Neural cell (in vitro differentiated cells): ENCODE measurements around the gene CDH16. TPM values are rescaled to one million over a fixed set of nuclear protein-coding genes. Genes with fewer than 3 reads are reported as not detected.

Experiments used
- H2AFZ ChIP-seq: fragments of 200-600, 300-800 bp; sonication (generic), shearing (Covaris generic); 2 replicates; pipeline ENCODE4 v1.6.0; 2014; ENCODE audit warnings: low read depth, mild to moderate bottlenecking, antibody characterized with exemption, low read length, moderate library complexity
- H3F3A ChIP-seq: fragments of 200-600 bp; shearing (Covaris generic); 2 replicates; pipeline ENCODE4 v1.6.1; 2016; ENCODE audit warnings: mild to moderate bottlenecking, moderate library complexity, mixed read lengths, antibody characterized with exemption, low read length; ENCODE audit not compliant: insufficient read depth, poor library complexity, severe bottlenecking
- H3K27ac ChIP-seq: fragments of 200-600, 300-800 bp; sonication (generic), shearing (Covaris generic); 2 replicates; pipeline ENCODE4 v1.5.1; 2014; ENCODE audit warnings: mild to moderate bottlenecking, low read length, moderate library complexity
- H3K27me3 ChIP-seq: fragments of 300-800, 200-600 bp; sonication (generic), shearing (Covaris generic); 2 replicates; pipeline ENCODE4 v1.6.0; 2014; ENCODE audit warnings: mild to moderate bottlenecking, low read depth, low read length, moderate library complexity; ENCODE audit not compliant: insufficient read depth
- H3K36me3 ChIP-seq: fragments of 300-800, 200-600 bp; sonication (generic), shearing (Covaris generic); 2 replicates; pipeline ENCODE4 v1.5.1; 2014; ENCODE audit warnings: mild to moderate bottlenecking, antibody characterized with exemption, low read length, moderate library complexity; ENCODE audit not compliant: insufficient read depth
- H3K4me2 ChIP-seq: fragments of 300-800, 200-600 bp; sonication (generic), shearing (Covaris generic); 2 replicates; pipeline ENCODE4 v1.6.0; 2014; ENCODE audit warnings: mild to moderate bottlenecking, low read length
- H3K4me3 ChIP-seq: fragments of 300-800, 200-600 bp; sonication (generic), shearing (Covaris generic); 2 replicates; pipeline ENCODE4 v1.5.1; 2014; ENCODE audit warnings: mild to moderate bottlenecking, low read length, moderate library complexity
- H3K79me2 ChIP-seq: fragments of 200-600 bp; shearing (Covaris generic); replicated peaks from 2 replicates; pipeline ENCODE4 v1.6.0; 2014; ENCODE audit warnings: mild to moderate bottlenecking, low read length, moderate library complexity; ENCODE audit not compliant: insufficient read depth
- H3K9ac ChIP-seq: fragments of 300-800, 200-600 bp; sonication (generic), shearing (Covaris generic); 2 replicates; pipeline ENCODE4 v1.6.1; 2016; ENCODE audit warnings: mild to moderate bottlenecking, low read length, mixed read lengths
- H3K9me2 ChIP-seq: fragments of 200-600 bp; shearing (Covaris generic); 2 replicates; pipeline ENCODE4 v1.6.1; 2016; ENCODE audit warnings: mild to moderate bottlenecking, low read length, mixed read lengths; ENCODE audit not compliant: insufficient read depth
- H3K9me3 ChIP-seq: fragments of 200-600, 300-800 bp; sonication (generic), shearing (Covaris generic); 2 replicates; pipeline ENCODE4 v1.6.1; 2016; ENCODE audit warnings: mild to moderate bottlenecking, mixed run types, low read length, moderate library complexity, mixed read lengths
- H4K20me1 ChIP-seq: fragments of 200-600 bp; shearing (Covaris generic); 2 replicates; pipeline ENCODE4 v1.6.1; 2016; ENCODE audit warnings: mild to moderate bottlenecking, mixed run types; ENCODE audit not compliant: insufficient read depth
- CTCF ChIP-seq: fragments of 450-650 bp; IDR thresholded peaks from 2 replicates; pipeline ENCODE4 v1.5.1; 2014; ENCODE audit warnings: antibody characterized with exemption, mild to moderate bottlenecking, moderate library complexity; ENCODE audit not compliant: poor library complexity, severe bottlenecking
- EP300 ChIP-seq: fragments of 450-650 bp; conservative IDR thresholded peaks from 2 replicates; pipeline ENCODE4 v1.6.1; 2014; ENCODE audit warnings: antibody characterized with exemption, mild to moderate bottlenecking, moderate library complexity; ENCODE audit not compliant: poor library complexity, severe bottlenecking
- EZH2 ChIP-seq: fragments of 200-600, 300-800 bp; shearing (Covaris generic), sonication (generic); IDR thresholded peaks from 2 replicates; pipeline ENCODE4 v1.6.1; 2014; ENCODE audit warnings: antibody characterized with exemption, low read length, borderline replicate concordance, mild to moderate bottlenecking; ENCODE audit not compliant: insufficient read depth, poor library complexity, severe bottlenecking
- MXI1 ChIP-seq: fragments of 450-650 bp; conservative IDR thresholded peaks from 2 replicates; pipeline ENCODE4 v1.6.1; 2014; ENCODE audit warnings: antibody characterized with exemption, mild to moderate bottlenecking; ENCODE audit not compliant: poor library complexity, severe bottlenecking
- POLR2AphosphoS5 ChIP-seq: IDR thresholded peaks from 2 replicates; pipeline ENCODE4 v1.6.1; 2012
- RAD21 ChIP-seq: fragments of 450-650 bp; conservative IDR thresholded peaks from 2 replicates; pipeline ENCODE4 v1.6.1; 2014; ENCODE audit warnings: antibody characterized with exemption, mild to moderate bottlenecking, moderate library complexity
- REST ChIP-seq: IDR thresholded peaks from 2 replicates; pipeline ENCODE4 v1.6.1; 2012; ENCODE audit warnings: borderline replicate concordance
- SMC3 ChIP-seq: fragments of 450-650 bp; conservative IDR thresholded peaks from 2 replicates; pipeline ENCODE4 v1.6.1; 2014; ENCODE audit warnings: antibody characterized with exemption, mild to moderate bottlenecking, moderate library complexity; ENCODE audit not compliant: poor library complexity
- TAF1 ChIP-seq: IDR thresholded peaks from 2 replicates; pipeline ENCODE4 v1.6.1; 2012; ENCODE audit warnings: low read depth
- polyA plus RNA-seq: library from polyadenylated mRNA; depleted of rRNA; stranded (reverse); fragments of >200 nt; gene quantifications from 2 replicates; pipeline ENCODE4 v1.2.3, GENCODE V29; 2014

Gene CDH16
- polyA plus RNA-seq, 1 donor from 2014 or later, result not detected

DNA sequence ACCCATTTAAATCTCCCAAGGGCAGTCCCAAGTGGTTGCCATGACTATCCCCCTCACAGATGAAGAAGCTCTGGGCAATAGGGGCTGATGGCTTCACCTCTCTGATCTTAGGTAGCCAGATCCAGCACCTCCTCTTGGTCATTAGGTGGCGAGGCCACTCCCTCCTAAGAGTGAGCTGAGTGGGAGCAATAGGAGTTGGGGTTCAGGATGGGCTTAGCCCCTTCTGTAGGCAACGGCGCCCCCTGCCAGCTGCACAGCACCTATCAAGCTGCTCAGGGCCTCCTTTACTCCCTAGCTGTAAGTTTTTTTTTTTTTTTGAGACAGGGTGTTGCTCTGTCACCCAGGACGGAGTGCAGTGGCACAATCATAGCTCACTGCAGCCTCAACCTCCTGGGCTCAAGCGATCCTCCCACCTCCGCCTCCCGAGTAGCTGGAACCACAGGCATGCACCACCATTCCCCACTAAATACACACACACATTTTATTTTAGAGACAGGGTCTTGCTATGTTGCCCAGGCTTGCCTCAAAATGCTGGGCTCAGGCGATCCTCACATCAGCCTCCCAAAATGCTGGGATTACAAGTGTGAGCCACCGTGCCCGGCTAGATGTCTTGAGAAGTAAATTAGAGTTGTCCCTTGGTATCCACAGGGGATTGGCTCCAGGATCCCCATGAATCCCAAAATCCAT, 10.2 kb upstream of the CDH16 start:
- H3K9ac ChIP-seq, result no peak overlapping the region
- H3K27ac ChIP-seq, result no peak overlapping the region
- H3F3A ChIP-seq, result no peaks in the 10 kb centered on the region
- H2AFZ ChIP-seq, result no peak overlapping the region
- no peaks in the 10 kb centered on the region for H3K9me2 ChIP-seq
- no peaks in the 10 kb centered on the region for H3K36me3 ChIP-seq
- no peaks in the 10 kb centered on the region for H3K9me3 ChIP-seq
- TF ChIP-seq TAF1, result no peak
- no peak overlapping the region for H3K4me3 ChIP-seq
- peaks cover 6% of the 10 kb centered on the region for H3K79me2 ChIP-seq
- H4K20me1 ChIP-seq, result no peaks in the 10 kb centered on the region
- peaks cover 25% of the 10 kb centered on the region for H3K27me3 ChIP-seq
- H3K4me2 ChIP-seq, result no peak overlapping the region

DNA sequence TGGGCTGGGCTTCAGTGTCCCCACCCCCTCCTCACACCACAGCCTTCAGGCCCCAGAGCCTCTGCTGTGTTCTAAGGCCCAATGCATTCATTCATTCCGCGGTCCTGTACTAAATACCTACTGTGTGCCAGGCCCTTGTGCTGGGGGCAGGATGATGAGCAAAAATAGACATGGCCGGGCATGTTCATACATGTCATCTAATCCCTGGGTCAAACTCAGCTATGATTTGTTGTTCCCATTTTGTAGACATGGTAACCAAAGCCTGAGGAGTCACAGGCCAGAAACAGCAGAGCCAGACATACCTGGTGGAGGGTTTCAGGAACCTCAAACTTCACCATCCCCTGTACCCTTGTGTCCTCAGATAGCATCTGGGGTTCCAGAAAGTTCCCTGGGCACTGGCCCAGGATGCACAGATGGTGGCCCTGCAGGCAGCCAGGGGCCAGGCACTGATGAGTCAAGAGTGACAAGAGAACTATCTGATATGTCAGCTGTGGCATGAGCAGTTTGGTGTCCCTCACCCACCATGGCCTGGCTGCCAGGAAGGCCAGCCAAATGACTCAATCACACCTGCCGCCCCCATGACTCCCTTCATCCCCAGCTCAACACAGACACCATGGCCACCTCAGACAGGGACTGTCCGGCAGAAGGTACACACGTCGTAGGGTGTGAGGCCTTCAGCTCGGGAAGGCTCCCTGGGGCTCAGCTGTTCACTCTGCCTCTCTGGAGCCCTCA, 9.4 kb upstream of the CDH16 start:
- Histone ChIP-seq H3K9ac (no peak overlapping the region), H2AFZ (no peak overlapping the region)

More for the DNA sequence above, 9.4 kb upstream of the CDH16 start:
- H3K27me3 ChIP-seq, result peaks cover 33% of the 10 kb centered on the region
- no peak overlapping the region for H3K4me3 ChIP-seq
- H3K4me2 ChIP-seq, result no peak overlapping the region
- no peaks in the 10 kb centered on the region for H4K20me1 ChIP-seq
- TF ChIP-seq REST (no peak), CTCF (no peak), POLR2AphosphoS5 (no peak), EP300 (no peak), MXI1 (no peak), EZH2 (no peak), SMC3 (no peak), TAF1 (no peak), RAD21 (no peak)
- no peaks in the 10 kb centered on the region for H3K79me2 ChIP-seq
- H3K9me3 ChIP-seq, result no peaks in the 10 kb centered on the region
- H3K27ac ChIP-seq, result no peak overlapping the region
- H3K36me3 ChIP-seq, result no peaks in the 10 kb centered on the region
- no peaks in the 10 kb centered on the region for H3F3A ChIP-seq
- no peaks in the 10 kb centered on the region for H3K9me2 ChIP-seq
